Loucy (cell line): Measurements from ENCODE around the gene C9orf50.

ENCODE experiments used
- CTCF ChIP-seq: fragments of 200-600 bp; sonication (generic); conservative IDR thresholded peaks from 2 replicates; pipeline ENCODE4 v1.5.1; 2014; ENCODE audit warnings: mild to moderate bottlenecking, antibody characterized with exemption, low read length
- EZH2phosphoT487 ChIP-seq: fragments of 200-600 bp; IDR thresholded peaks from 2 replicates; pipeline ENCODE4 v1.6.1; 2018; ENCODE audit warnings: antibody characterized with exemption, mild to moderate bottlenecking, moderate library complexity, borderline replicate concordance

DNA sequence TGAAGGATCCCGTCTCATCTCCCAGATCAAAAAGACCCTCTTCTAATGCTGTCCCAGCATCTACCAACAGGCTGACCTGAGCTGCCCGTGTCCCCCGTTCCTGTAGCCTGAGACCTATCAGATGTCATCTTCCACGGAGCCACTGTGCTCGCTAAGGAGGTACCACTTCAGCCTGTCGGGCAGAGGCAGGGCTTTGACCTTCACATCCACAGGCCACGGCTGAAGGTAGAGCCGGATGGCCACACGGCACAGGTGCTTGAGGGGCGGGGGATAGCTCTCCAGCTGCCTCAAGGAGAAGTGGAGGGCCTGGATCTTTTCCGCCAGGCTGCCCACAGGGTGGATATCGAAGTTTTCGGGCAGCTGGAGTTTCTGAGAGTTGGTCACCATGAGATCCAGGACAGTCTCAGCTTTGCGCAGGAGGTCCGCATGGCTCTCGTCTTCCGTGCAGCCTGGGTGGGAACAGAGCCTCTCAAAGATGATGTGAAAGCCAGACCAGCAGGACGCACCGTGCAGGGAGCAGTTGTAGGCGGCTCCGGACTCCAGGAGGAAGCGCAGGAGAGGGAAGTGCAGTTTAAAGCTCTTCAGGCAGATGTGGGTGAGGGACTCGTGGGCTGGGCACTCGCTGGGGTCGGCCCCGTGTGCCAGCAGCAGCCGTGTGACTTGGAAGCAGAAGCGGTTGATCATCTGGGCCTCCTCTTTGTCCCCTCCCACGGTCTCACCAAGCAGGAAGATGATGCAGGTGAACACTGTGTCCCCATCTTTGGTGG is 17.0 kb upstream of the C9orf50 start:
- TF ChIP-seq CTCF (no peak), EZH2phosphoT487 (no peak)
